Ectodermal cell (in vitro differentiated cells): ENCODE measurements around the gene GPR132.

ENCODE experiments used
- H3K27ac ChIP-seq: 2 replicates; pipeline ENCODE4 v1.7.0; 2013; ENCODE audit warnings: mild to moderate bottlenecking, low read depth, low read length; ENCODE audit not compliant: insufficient read depth, poor library complexity, severe bottlenecking
- H3K27me3 ChIP-seq: 2 replicates; pipeline ENCODE4 v1.7.0; 2013; ENCODE audit warnings: mild to moderate bottlenecking, low read length; ENCODE audit not compliant: insufficient read depth, control insufficient read depth, poor library complexity, severe bottlenecking
- H3K36me3 ChIP-seq: one replicate; pipeline ENCODE4 v1.7.0; 2013; ENCODE audit warnings: low read length; ENCODE audit not compliant: control insufficient read depth, insufficient read depth
- H3K4me1 ChIP-seq: one replicate; pipeline ENCODE4 v1.7.0; 2013; ENCODE audit warnings: low read length; ENCODE audit not compliant: control insufficient read depth, insufficient read depth
- H3K4me3 ChIP-seq: 2 replicates; pipeline ENCODE4 v1.7.0; 2013; ENCODE audit warnings: low read depth, low read length, control low read depth; ENCODE audit not compliant: insufficient read depth
- H3K9me3 ChIP-seq: 2 replicates; pipeline ENCODE4 v1.7.0; 2013; ENCODE audit warnings: mild to moderate bottlenecking, low read length, moderate library complexity; ENCODE audit not compliant: control insufficient read depth
- WGBS, 2 experiments: methylation state at CpG; one replicate each; pipeline ENCODE4 v1.1.7; 2013; ENCODE audit warnings: missing lambda C conversion rate in 2 of 2; 5-methylcytosine and 5-hydroxymethylcytosine counted together

The GPR132 gene

DNA sequence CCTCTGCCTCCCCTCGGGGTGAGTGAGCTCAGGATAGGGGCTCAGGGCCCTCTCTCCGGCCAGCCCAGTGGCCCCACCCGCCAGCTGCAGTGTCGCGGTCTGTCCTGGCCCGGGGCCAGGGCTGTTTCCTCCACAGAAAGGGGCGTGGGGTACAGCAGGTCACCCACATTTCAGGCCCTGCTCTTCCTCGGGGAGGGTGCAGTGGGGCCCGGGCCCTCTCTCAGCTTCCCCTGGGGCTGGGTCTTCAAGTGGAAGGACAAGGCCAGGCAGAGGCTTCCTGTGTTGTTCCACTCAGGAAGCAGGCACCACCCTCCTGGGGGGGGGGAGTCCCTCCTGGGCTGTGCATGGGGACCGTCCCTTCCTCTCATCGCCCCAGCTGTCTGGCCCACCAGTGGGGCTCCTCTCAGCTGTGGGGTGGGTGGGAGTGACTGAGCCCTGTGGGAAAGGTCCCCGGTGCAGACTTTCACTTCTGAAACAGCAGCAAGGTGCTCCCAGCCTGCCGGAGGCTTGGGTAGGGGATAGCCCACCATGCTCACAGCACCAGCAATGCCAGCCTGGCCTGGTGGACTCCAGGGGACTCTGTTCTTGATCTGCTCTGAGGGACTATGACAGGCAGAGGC is 3.7 kb downstream of the GPR132 start:
- no peaks in the 10 kb centered on the region for H3K27me3 ChIP-seq
- WGBS, 2 experiments, result 90 to 92% methylated on average over 13 of the region's 13 CpGs
- H3K27ac ChIP-seq, result no peak overlapping the region
- peaks cover 29% of the 10 kb centered on the region for H3K4me1 ChIP-seq
- H3K36me3 ChIP-seq, result no peaks in the 10 kb centered on the region
- no peaks in the 10 kb centered on the region for H3K9me3 ChIP-seq
- H3K4me3 ChIP-seq, result no peak overlapping the region

DNA sequence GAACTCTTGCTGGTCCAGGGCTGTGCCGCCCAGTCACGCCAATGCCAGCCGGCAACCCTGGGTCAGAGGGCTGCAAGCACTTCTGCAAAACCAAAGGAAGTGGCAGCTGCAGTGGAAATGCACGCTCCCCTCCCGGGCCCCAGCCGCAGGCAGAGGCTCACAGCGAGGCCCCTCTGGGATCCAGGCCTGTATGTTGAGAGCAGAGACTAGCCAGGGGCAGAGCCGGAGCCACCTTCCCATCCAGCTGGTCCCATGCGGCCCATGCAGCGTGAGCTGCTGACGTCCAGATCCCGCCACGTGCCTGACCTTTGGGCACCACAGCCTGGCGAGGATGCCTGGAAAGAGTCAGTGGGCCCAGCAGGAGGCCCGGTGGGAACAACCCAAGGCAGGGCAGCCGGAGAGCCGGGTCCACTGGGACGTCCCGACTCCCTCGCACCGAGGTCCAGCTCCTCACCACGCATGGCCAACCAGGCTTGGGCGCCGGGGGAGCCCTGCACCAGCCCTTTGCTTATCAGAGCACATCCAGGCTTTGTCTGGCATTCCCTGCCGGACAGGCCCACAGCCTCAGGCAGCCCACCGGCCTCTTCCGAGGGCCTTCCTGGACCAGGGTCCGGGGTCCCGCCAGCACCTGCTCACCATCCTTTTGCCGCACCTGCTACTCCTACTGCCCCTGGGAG is 4.3 kb downstream of the GPR132 start:
- Histone ChIP-seq H3K36me3 (no peaks in the 10 kb centered on the region), H3K27me3 (peaks cover 4% of the 10 kb centered on the region), H3K27ac (no peak overlapping the region), H3K4me1 (peaks cover 32% of the 10 kb centered on the region), H3K4me3 (no peak overlapping the region), H3K9me3 (no peaks in the 10 kb centered on the region)
- WGBS, 2 experiments, result 92% methylated on average over 30 of the region's 30 CpGs

DNA sequence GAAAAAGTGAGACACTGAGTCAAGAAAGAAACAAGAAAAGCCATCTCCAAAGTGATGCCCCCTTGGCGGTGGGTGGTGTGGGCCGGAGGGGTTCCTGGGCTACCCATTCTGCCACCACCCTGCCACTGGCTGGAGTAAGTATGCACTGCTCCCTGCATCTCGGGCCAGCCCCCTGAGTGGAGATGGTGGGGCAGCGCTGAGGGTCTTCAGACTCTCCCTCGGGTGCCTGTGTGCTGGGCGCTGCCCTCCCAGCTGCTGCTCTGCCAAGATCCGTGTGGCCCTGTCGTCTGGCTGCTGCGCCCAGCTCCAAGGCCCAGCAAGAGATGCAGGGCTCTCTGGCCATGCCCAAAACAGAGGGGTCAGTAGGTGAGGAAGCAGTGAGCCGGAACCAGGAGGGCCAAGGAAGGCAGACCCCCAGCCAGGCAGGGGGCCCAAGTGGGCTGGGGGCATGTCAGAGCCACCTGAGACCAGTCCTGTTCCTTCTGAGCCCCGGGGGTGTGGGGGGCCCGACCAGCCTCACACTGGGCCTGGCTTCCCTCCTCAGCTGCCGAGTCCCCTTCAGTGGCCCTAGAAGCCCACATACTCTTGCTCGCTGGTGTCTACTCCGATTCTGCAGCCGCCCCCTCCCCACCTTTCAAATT is 5.2 kb downstream of the GPR132 start:
- H3K4me1 ChIP-seq, result peaks cover 25% of the 10 kb centered on the region
- no peaks in the 10 kb centered on the region for H3K36me3 ChIP-seq
- no peak overlapping the region for H3K27ac ChIP-seq
- peaks cover 7% of the 10 kb centered on the region for H3K27me3 ChIP-seq
- no peak overlapping the region for H3K4me3 ChIP-seq
- no peaks in the 10 kb centered on the region for H3K9me3 ChIP-seq
- 92 to 94% methylated on average over 16 of the region's 16 CpGs for WGBS, 2 experiments

DNA sequence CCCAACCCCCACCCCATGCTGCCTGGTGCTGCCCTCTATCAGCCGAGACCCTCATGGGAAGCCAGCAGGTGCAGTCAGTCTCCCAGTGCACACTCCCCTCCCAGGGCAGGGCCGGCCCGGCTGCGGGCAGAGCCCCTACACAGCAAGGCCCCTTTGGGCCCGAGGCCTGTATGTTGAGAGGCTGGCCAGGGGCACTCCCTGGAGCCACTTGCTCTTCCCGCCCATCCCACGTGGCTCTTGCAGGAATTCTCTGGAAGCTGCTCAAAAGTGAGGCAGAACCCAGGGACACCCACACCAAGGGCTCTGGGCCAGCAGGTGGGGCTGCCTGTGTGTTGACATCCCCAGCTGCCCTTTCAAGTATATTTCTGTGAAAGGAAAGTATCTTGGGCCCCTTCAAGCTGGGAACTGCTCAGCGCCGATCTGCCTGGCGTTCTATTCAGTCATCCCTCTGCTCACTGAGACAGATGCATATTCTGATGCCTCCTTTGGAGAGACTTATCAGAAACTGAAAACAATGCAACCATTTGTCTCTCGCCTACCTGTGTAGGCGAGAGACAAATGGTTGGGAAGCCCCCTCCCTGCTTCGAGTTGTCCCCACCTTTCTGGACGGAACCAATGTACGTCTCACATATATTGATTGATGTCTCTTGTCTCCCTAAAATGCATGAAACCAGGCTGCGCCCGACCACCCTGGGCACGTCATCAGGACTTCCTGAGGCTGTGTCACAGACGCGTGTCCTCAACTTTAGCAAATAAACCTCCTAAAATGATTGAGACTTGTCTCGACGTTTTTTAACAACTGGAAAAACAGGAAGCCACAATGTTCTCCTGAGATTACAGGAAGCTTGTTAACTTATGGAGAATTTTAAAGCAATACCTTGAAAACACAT is 6.0 kb downstream of the GPR132 start:
- Histone ChIP-seq H3K4me1 (peaks cover 18% of the 10 kb centered on the region), H3K27me3 (peaks cover 7% of the 10 kb centered on the region), H3K4me3 (no peak overlapping the region), H3K27ac (no peak overlapping the region), H3K36me3 (no peaks in the 10 kb centered on the region), H3K9me3 (no peaks in the 10 kb centered on the region)
- 84% methylated on average over 22 of the region's 22 CpGs for WGBS, 2 experiments

DNA sequence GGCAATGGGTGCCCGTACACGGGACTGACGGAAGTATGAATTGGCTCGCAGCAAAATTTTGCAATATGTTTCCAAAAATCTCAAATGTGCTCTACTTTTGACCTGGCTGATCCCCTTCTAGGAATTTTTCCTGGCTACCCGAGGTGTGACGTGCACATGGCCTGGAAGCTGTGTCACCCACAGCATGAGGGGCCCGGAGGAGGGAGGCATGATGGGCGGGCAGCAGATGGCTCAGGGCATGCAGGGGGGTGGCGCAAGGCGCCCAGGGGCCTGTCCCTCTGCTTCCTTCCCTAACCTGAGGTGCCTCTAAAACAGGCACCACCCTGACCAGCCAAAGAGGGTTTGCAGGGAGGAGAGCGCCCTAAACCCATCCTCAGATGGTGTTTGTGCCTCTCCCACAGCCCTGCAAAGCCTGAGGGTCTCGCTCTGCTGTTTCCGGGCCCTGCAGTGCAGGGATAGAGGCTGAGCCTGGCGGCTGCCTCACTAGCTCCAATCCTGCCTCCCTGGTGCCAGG is 6.7 kb downstream of the GPR132 start:
- WGBS, 2 experiments, result 91 to 92% methylated on average over 14 of the region's 14 CpGs
- no peak overlapping the region for H3K4me3 ChIP-seq
- no peaks in the 10 kb centered on the region for H3K36me3 ChIP-seq
- peaks cover 7% of the 10 kb centered on the region for H3K27me3 ChIP-seq
- H3K27ac ChIP-seq, result no peak overlapping the region
- H3K4me1 ChIP-seq, result peaks cover 18% of the 10 kb centered on the region
- H3K9me3 ChIP-seq, result no peaks in the 10 kb centered on the region

DNA sequence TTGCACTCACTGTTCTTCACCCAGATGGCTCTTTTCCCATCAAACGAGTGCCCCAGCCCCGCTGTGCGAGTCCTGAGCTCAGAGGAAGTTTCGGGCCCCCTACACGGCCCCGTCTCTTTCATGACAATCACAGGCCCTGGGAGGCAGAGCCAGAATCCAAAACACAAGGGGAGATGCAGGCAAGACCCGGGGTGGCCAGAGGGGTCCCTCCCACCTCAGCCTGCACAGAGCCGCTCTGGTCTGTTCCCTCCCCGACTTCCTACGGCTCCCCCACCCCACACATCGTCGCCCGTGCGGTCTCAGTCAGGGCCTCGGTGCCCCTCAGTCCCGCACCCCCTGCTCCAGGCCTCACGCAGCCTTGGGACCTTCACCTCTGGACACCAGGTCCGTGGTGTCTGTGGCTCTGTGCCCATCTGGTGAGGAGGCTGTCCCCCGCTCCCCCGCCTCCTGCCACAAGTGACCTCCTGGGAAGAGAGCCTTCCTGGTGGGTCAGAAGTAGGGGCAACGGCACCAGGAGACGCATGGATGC is 8.9 kb downstream of the GPR132 start:
- 36 to 38% methylated on average over 22 of the region's 22 CpGs for WGBS, 2 experiments
- Histone ChIP-seq H3K27ac (no peak overlapping the region), H3K4me3 (no peak overlapping the region), H3K36me3 (no peaks in the 10 kb centered on the region), H3K27me3 (peaks cover 7% of the 10 kb centered on the region), H3K9me3 (no peaks in the 10 kb centered on the region), H3K4me1 (peaks cover 18% of the 10 kb centered on the region)

GRCh38 chr14:105055736-105056302 is 9.4 kb downstream of the GPR132 start:
- Histone ChIP-seq H3K27ac (no peak overlapping the region), H3K4me1 (peaks cover 18% of the 10 kb centered on the region), H3K36me3 (no peaks in the 10 kb centered on the region), H3K4me3 (no peak overlapping the region), H3K27me3 (peaks cover 7% of the 10 kb centered on the region), H3K9me3 (no peaks in the 10 kb centered on the region)
- WGBS, 2 experiments, result 73 to 75% methylated on average over 33 of the region's 33 CpGs

DNA sequence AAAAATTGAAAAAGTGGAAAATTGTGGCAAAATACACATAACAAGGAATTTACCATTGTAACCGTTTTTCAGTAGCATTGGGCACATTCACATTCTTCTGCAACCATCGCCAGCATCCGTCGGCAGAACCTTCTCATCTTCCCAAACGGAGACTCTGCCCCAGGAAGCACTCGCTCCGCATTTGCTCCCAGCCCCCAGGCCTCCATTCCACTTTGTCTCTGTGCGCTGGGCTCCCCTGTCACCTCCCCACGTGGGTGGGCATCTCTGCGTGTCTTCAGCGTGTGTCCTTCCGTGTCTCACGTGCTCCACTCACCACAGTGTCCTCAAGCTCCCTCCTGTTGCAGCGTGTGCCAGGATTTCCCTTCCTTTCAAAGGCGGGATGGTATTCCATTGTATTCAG is 9.9 kb downstream of the GPR132 start:
- no peak overlapping the region for H3K27ac ChIP-seq
- H3K4me1 ChIP-seq, result peaks cover 18% of the 10 kb centered on the region
- no peak overlapping the region for H3K4me3 ChIP-seq
- WGBS, 2 experiments, result 86% methylated on average over 15 of the region's 15 CpGs
- H3K9me3 ChIP-seq, result no peaks in the 10 kb centered on the region
- no peaks in the 10 kb centered on the region for H3K36me3 ChIP-seq
- peaks cover 7% of the 10 kb centered on the region for H3K27me3 ChIP-seq

- no peak overlapping the region for H3K27ac ChIP-seq
- peaks cover 7% of the 10 kb centered on the region for H3K27me3 ChIP-seq
- no peaks in the 10 kb centered on the region for H3K9me3 ChIP-seq
- no peak overlapping the region for H3K4me3 ChIP-seq
- peaks cover 12% of the 10 kb centered on the region for H3K4me1 ChIP-seq
- no peaks in the 10 kb centered on the region for H3K36me3 ChIP-seq
- 95% methylated on average over 15 of the region's 15 CpGs for WGBS, 2 experiments
These were observed 11.2 kb downstream of the GPR132 start for GRCh38 chr14:105053996-105054395.
